Measurements from ENCODE around the gene KLHL22.
"Not testable (repeated sequence)": the region's sequence is repeated elsewhere in the genome, so short reads cannot be mapped to it uniquely, and the experiment has no call there.

Gene KLHL22, protein sequence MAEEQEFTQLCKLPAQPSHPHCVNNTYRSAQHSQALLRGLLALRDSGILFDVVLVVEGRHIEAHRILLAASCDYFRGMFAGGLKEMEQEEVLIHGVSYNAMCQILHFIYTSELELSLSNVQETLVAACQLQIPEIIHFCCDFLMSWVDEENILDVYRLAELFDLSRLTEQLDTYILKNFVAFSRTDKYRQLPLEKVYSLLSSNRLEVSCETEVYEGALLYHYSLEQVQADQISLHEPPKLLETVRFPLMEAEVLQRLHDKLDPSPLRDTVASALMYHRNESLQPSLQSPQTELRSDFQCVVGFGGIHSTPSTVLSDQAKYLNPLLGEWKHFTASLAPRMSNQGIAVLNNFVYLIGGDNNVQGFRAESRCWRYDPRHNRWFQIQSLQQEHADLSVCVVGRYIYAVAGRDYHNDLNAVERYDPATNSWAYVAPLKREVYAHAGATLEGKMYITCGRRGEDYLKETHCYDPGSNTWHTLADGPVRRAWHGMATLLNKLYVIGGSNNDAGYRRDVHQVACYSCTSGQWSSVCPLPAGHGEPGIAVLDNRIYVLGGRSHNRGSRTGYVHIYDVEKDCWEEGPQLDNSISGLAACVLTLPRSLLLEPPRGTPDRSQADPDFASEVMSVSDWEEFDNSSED

DNA sequence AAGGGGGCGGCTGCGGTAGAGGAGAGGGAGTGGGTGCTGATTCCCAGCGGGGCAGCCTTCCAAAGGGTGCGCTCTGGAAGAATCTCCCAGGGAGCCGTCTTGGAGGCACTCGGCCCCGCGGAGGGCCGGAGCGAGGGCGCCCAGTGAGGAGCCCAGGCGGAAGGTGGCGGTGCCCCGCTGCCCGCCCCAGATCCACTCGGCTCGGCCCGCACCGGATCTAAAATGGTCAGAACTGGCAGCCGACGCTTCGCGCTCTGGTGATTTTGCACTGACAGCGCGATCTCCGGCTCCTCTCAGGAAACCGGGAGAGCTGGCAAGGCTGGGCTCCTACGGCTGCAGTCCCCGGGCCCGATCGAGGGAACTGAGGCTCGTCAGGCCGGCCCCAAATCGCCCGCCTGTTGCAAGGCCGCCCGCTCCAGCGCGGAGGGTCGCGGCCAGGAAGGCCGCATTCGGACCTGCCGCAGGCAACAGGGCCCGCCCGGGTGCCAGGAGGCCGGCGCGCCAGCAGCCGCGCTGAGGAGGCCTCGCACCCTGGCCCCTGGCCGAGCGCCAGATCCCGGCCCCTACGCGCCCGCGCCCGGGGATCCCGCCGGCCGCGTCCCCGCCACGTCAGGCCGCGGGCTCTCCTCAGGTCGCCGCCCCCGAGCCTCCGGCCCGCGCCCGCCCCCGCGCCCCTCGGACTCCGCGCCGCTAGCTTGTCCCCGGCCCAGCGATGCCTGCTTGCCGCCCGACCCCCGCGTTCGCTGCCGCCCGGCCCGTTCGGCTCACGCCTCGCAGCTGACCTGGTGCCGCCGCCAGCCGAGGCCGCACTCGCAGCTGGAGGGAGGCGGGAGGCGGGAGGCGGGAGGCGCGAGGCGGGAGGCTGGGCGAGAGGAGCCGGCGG is at the start of gene KLHL22:
Gene KLHL22 (minus strand): TSS at position 818 of the 883 bp plus-strand sequence. CDS start 6,584 bp downstream, outside the sequence.
- peaks cover 3% of the 10 kb centered on the region for H3K36me3 Mint-ChIP-seq (ENCODE audit: low read depth)
- no peaks in the 10 kb centered on the region for H3K27me3 Mint-ChIP-seq
- H3K4me3 Mint-ChIP-seq = peak within 1 kb of the TSS; percentile 85
- peaks cover 43% of the 10 kb centered on the region for H3K4me1 Mint-ChIP-seq
- H3K27ac Mint-ChIP-seq = peak within 1 kb of the TSS; percentile 70
- ATAC-seq (peak; percentile 10), DNase-seq (peak; percentile 41)
- no peaks in the 10 kb centered on the region for H3K9me3 Mint-ChIP-seq

DNA sequence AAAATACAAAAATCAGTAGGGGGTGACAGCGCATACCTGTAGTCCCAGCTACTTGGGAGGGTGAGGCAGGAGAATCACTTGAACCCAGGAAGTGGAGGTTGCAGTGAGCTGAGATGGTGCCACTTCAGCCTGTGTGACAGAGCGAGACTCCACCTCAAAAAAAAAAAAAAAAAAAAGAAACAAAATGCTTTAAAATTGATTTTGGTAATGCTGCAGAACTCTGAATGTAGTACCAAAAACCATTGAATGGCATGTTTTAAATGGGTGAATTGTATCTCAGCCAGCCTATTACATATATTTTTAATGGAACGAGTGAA is 49.7 kb upstream of the KLHL22 start:
- H3K9me3 Mint-ChIP-seq, H3K27me3 Mint-ChIP-seq, DNase-seq, H3K4me3 Mint-ChIP-seq, H3K27ac Mint-ChIP-seq, ATAC-seq: not testable (repeated sequence)
- peaks cover 56% of the 10 kb centered on the region for H3K4me1 Mint-ChIP-seq
- peaks cover 48% of the 10 kb centered on the region for H3K36me3 Mint-ChIP-seq (ENCODE audit: low read depth)

DNA sequence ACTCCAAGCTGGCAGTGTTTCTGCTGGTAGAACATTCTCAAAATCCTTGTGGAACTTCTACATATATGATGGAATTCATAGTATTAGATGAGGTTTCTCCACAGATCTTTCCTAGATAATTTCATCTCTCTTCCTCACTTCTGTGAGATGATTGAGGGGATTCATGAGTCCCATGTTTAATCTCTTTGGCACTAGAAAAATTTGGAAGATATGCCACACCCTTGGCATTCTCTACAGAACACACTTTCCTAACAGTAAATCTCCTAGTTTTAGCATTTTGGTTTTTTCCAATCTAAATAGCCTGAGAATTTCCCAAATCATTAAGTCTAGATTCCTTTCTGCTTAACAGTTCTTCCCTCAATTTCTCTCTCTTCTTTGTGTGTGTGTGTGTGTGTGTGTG is 47.1 kb upstream of the KLHL22 start:
- H3K36me3 Mint-ChIP-seq (ENCODE audit: low read depth) = peaks cover 52% of the 10 kb centered on the region
- H3K27me3 Mint-ChIP-seq = no peaks in the 10 kb centered on the region
- H3K27ac Mint-ChIP-seq = no peak overlapping the region
- no peaks in the 10 kb centered on the region for H3K9me3 Mint-ChIP-seq
- H3K4me1 Mint-ChIP-seq = peaks cover 33% of the 10 kb centered on the region
- DNase-seq = no peak
- H3K4me3 Mint-ChIP-seq = no peak overlapping the region
- no peak for ATAC-seq

DNA sequence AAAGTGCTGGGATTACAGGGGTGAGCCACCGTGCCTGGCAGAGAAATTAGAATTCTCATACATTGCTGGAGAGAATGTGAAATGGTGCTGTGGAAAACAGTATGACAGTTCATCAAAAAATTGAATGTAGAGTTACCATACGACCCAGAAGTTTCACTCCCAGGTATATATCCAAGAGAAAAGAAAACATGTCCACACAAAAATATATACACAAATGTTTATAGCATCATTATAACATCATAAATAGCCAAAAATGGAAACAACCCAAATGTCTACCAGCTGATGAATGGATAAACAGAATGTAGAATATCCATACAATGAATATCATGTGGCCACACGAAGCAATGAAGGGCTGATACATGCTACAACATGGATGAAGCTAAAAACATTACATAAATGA is 46.5 kb upstream of the KLHL22 start:
- Mint-ChIP-seq H3K27ac (no peak overlapping the region), H3K9me3 (no peaks in the 10 kb centered on the region), H3K36me3 (ENCODE audit: low read depth) (peaks cover 56% of the 10 kb centered on the region), H3K4me3 (no peak overlapping the region), H3K27me3 (no peaks in the 10 kb centered on the region), H3K4me1 (peaks cover 30% of the 10 kb centered on the region)
- no peak for DNase-seq
- no peak for ATAC-seq

DNA sequence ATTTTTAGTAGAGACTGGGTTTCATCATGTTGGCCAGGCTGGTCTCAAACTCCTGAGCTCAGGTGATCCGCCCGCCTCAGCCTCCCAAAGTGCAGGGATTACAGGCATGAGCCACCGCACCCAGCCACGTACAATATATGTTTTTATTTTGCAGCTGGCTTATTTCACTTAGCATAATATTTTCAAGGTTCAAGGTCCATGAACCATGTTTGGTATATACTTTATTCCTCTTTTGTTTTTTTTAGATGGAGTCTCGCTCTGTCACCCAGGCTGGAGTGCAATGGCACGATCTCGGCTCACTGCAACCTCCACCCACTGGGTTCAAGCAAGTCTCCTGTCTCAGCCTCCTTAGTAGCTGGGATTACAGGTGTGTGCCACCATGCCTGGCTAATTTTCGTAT is 43.3 kb upstream of the KLHL22 start:
- H3K36me3 Mint-ChIP-seq (ENCODE audit: low read depth) = peaks cover 44% of the 10 kb centered on the region
- not testable (repeated sequence) for H3K27ac Mint-ChIP-seq
- peaks cover 15% of the 10 kb centered on the region for H3K4me1 Mint-ChIP-seq

DNA sequence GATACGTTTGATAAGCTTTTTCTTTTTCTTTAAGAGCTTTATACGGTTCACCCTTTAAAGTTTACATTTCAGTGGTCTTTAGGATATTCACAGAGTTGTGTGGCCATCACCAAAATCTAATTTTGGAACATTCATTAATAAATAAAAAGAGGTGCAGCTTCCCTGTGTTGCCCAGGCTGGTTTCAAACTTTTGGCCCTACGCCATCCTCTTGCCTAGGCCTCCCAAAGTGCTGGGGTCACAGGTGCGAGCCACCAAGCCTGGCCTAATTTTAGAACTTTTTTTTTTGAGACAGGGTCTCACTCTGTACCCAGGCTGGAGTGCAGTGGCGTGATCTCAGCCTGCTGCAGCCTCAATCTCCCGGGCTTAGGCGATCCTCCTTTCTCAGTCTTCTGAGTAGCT is 42.4 kb upstream of the KLHL22 start:
- no peak overlapping the region for H3K27ac Mint-ChIP-seq
- peaks cover 22% of the 10 kb centered on the region for H3K4me1 Mint-ChIP-seq
- no peaks in the 10 kb centered on the region for H3K27me3 Mint-ChIP-seq
- H3K4me3 Mint-ChIP-seq = no peak overlapping the region
- ATAC-seq = no peak
- peaks cover 40% of the 10 kb centered on the region for H3K36me3 Mint-ChIP-seq (ENCODE audit: low read depth)
- H3K9me3 Mint-ChIP-seq = no peaks in the 10 kb centered on the region
- no peak for DNase-seq

More for the DNA sequence above, 43.3 kb upstream of the KLHL22 start:
- not testable (repeated sequence) for DNase-seq, ATAC-seq, H3K4me3 Mint-ChIP-seq, H3K27me3 Mint-ChIP-seq, H3K9me3 Mint-ChIP-seq

DNA sequence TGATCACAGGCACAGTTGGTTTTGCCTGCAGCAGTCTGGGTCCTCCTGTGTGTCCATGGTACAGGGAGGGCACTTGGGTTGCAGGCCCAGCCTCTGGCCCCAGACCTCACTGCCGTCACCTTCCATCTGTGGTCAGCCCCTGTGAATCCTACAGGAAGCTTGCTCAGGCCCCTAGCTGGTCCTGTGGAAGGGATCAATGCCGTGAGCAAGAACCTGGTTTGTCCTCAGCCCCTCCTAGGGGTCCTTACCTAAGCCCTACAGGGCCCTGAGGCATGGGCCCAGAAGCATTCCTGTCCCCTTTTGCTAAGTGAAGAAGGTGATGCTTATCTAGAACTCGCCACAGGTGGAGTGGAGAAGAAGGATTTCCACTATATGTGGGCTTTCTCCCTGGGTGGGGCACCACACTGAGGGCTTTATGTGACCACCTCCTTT is 41.7 kb upstream of the KLHL22 start:
- DNase-seq (no peak), ATAC-seq (no peak)
- Mint-ChIP-seq H3K27me3 (no peaks in the 10 kb centered on the region), H3K4me3 (no peak overlapping the region), H3K4me1 (peaks cover 25% of the 10 kb centered on the region), H3K9me3 (no peaks in the 10 kb centered on the region), H3K27ac (no peak overlapping the region), H3K36me3 (ENCODE audit: low read depth) (peaks cover 37% of the 10 kb centered on the region)

DNA sequence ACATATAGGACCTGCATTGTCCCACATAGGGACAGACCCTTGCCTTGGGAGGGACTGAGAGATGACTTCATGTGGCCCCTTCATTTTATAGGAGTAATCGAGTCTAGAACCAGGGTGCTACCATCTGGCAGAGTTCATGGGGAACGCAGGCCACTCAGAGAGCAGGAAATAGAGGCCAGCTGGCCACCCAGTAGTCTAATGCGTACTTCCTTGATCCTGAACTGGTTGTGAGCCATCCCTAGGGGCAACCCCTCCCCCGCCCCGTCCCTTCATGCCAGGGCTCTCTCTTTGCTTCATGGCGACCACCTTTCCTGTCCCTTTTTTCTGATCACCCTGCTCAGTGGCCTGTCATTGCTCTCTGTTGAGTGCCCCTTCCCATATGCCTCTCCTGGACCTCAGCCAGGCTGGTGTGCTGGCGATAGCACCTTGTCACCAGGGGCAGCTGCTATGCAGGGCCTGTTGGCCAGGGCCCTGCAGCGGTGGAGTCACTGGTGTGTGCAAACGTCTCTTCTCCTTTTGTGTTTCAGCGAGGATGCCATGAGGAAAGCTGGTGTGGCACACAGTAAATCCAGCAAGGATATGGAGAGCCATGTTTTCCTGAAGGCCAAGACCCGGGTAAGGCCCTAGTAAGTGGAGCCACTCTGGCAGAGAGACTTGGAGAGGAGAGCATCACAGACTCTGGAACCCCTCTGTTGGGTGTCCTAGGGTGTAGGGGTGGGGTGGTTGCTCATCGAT is 41.2 kb upstream of the KLHL22 start:
- H3K36me3 Mint-ChIP-seq (ENCODE audit: low read depth) = peaks cover 31% of the 10 kb centered on the region
- H3K9me3 Mint-ChIP-seq = no peaks in the 10 kb centered on the region
- ATAC-seq = no peak
- H3K4me3 Mint-ChIP-seq = no peak overlapping the region
- no peak overlapping the region for H3K27ac Mint-ChIP-seq
- no peak for DNase-seq
- H3K4me1 Mint-ChIP-seq = peaks cover 30% of the 10 kb centered on the region
- H3K27me3 Mint-ChIP-seq = no peaks in the 10 kb centered on the region

DNA sequence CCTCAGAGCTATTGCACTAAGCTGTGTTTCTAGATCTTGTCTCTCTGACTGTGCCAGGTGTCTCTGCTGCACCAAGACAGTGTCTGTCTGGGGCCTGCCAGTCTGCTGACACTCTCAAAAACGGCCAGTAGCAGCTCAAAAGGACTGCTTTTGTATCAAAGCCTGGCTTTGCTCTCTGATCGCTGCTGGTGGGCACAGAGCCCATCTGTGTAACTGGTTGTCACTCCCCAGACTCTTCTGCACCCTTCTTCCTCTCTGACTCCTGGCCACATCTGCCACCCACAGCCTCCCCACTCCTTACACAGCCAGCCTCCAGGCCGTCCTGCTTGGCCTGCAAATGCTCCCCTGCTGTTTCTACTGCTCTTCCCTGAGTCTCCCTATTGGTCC is 38.3 kb upstream of the KLHL22 start:
- peaks cover 44% of the 10 kb centered on the region for H3K4me1 Mint-ChIP-seq
- ATAC-seq = no peak

DNA sequence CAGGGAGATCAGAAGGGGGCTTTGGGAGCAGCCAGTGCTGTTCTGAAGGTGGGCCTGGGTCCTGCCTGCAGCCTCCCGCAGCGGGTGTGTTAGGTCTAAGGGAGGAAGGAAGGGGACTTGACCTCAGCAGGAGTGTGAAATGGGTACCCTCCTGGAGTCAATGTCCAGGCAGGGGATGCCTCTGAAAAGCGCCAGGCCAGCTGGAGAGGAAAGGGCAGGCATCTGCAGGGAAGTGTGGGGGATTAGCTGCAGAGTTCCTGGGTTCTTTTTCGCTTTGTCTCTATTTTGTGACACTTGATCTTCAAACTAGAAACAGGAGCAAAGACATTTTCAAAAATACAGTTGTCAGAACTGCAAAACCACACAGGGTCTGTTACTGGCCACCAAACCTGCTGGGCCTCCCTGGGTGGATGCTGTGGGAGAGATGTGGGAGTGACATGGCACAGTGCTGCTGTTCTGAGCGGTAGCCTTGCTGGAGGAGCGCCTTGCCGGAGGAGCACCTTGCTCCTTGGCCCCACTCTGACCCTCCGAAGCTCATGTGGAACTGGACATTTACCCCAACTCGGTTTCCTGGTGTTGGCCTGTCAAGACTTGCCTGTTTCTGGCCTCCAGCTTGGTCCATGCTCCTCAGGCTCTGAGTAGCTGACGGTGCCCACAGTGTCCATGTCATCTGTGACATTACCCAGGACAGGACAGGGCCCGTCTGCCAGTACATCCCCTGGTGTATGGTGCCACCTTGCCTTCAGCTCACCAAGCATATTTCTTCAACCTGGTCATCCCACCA is 37.7 kb upstream of the KLHL22 start:
- ATAC-seq (no peak), DNase-seq (no peak)
- Mint-ChIP-seq H3K4me1 (peaks cover 44% of the 10 kb centered on the region), H3K27ac (peak overlapping the region; percentile 50), H3K9me3 (no peaks in the 10 kb centered on the region), H3K36me3 (ENCODE audit: low read depth) (peaks cover 28% of the 10 kb centered on the region), H3K4me3 (no peak overlapping the region), H3K27me3 (no peaks in the 10 kb centered on the region)

More for the DNA sequence above, 38.3 kb upstream of the KLHL22 start:
- H3K9me3 Mint-ChIP-seq = no peaks in the 10 kb centered on the region
- peaks cover 24% of the 10 kb centered on the region for H3K36me3 Mint-ChIP-seq (ENCODE audit: low read depth)
- H3K27me3 Mint-ChIP-seq = no peaks in the 10 kb centered on the region
- H3K27ac Mint-ChIP-seq = peak overlapping the region; percentile 17
- no peak overlapping the region for H3K4me3 Mint-ChIP-seq
- DNase-seq = no peak

DNA sequence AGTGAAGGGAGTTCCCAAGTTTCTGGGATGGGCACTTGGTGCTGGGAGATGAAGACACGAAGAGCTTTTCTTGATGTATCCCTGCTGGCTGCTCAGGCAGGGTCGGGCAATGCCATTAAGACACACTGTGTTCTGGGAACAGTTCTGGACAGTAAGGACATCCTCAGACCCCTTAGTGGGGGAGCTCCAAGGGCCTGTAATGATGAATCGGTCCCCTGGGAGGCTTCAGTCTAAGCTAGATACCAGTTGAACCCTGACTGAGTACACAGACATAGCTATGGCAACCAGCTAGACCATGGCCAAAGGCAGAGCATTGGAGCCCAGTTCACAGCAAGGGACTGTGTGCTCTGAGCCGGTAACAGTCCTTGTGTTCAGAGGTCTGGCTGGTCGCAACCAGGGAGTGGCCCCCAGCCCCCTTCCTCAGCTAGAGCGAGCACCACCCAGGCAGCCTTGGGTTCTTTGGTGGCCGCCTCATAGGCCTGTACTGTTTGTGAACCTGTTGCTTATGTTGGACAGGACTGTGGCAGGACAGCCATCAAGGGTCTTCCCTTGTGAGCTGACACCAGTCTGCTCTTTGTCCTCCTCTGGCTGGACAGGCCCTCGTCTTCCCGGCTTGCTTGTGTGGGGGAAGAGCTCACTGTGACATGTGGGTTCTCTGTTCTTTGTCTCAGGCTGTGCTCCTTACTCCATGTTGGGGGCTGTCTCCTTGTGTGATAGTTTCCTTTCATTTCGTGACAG is 36.8 kb upstream of the KLHL22 start:
- no peak for DNase-seq
- no peak for ATAC-seq
- no peaks in the 10 kb centered on the region for H3K9me3 Mint-ChIP-seq
- no peak overlapping the region for H3K4me3 Mint-ChIP-seq
- peaks cover 29% of the 10 kb centered on the region for H3K36me3 Mint-ChIP-seq (ENCODE audit: low read depth)
- H3K27ac Mint-ChIP-seq = peak overlapping the region; percentile 50
- H3K4me1 Mint-ChIP-seq = peaks cover 48% of the 10 kb centered on the region
- H3K27me3 Mint-ChIP-seq = no peaks in the 10 kb centered on the region

DNA sequence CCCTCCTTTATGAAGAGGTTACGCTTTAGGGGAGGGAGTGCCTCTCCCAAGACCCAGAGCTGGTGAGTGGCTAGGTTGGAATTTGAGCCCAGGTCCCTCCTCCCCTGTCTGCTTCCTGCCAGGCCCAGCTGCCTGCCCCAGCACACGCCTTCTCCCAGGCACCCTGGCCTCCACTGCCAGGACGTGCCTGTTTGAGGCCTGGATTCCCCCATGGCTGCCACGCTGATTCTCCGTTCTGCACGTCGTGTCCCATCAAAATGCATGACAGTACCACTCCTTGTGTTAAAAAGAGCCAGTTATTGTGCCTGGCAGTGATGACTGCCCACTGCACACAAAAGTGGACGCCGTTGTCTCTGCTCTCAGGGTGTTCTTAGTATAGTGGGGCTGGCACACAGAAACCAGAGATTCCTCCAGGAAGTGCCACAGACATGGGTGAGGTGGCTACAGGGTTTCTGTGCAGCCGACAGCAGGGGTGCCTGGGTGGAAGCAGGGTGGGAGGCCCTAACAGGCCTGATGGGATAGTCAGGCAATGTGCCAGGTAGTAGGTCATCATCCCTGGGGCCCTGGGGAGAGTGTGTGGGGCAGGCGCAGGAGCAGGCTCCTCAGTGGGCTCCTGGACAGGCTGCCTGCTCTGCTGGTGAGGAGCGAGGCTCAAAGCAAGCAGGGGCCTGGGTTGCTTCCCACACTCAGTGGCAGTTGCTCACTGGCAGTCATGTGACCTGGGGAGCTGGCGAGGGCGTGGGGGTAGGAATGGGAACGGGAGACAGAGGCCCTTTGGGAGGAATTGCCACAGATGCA is 36.0 kb upstream of the KLHL22 start:
- Mint-ChIP-seq H3K27ac (no peak overlapping the region), H3K4me3 (no peak overlapping the region), H3K27me3 (no peaks in the 10 kb centered on the region), H3K36me3 (ENCODE audit: low read depth) (peaks cover 30% of the 10 kb centered on the region), H3K4me1 (peaks cover 55% of the 10 kb centered on the region), H3K9me3 (no peaks in the 10 kb centered on the region)
- ATAC-seq (no peak), DNase-seq (no peak)

DNA sequence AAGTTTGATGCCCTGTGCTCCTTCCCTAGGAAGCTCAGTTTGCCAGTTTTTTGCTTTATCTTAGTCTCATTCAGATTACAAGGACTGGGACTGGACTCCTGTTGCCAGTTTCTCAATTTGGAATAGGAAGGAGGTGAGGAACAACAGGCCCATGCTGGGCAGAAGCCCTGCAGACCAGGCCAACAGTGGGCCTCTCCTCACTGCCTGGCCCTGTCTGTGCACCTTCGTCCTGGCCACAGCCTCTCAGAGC is 35.5 kb upstream of the KLHL22 start:
- peaks cover 35% of the 10 kb centered on the region for H3K36me3 Mint-ChIP-seq (ENCODE audit: low read depth)
- DNase-seq (no peak), ATAC-seq (no peak)
- H3K27ac Mint-ChIP-seq = no peak overlapping the region
- peaks cover 57% of the 10 kb centered on the region for H3K4me1 Mint-ChIP-seq
- H3K27me3 Mint-ChIP-seq = no peaks in the 10 kb centered on the region
- H3K4me3 Mint-ChIP-seq = no peak overlapping the region
- no peaks in the 10 kb centered on the region for H3K9me3 Mint-ChIP-seq

Data from activated naive CD8-positive, alpha-beta T cell treated with anti-CD3 and anti-CD28 coated beads, Interleukin-2, amount 50 U/mL, for 24 hours (primary cell).